Mucosa of descending colon (tissue), 3 donors: ENCODE measurements around the gene LYRM4. TPM values are rescaled to one million over a fixed set of nuclear protein-coding genes. Genes with fewer than 3 reads are reported as not detected.
A peak's percentile ranks its signal among the peaks of the same experiment; 100 is the strongest.

Experiments
- ATAC-seq: fragments of 200-7000 bp; cut with Tn5 transposase; one replicate; pipeline ENCODE4 v1.9.1; 2020; ENCODE audit warnings: mild to moderate bottlenecking, moderate library complexity
- DNase-seq, 3 donors: peaks; one replicate each; pipeline ENCODE4 v3.0.0-alpha.2; 2020
- H3K36me3 ChIP-seq: fragments of 200-600 bp; one replicate; pipeline ENCODE4 v1.8.0; 2021; ENCODE audit warnings: low read depth, mild to moderate bottlenecking
- H3K4me1 ChIP-seq: fragments of 200-600 bp; one replicate; pipeline ENCODE4 v1.8.0; 2021; ENCODE audit warnings: low read depth, mild to moderate bottlenecking
- H3K4me3 ChIP-seq: fragments of 200-600 bp; one replicate; pipeline ENCODE4 v1.8.0; 2021; ENCODE audit warnings: mild to moderate bottlenecking
- H3K9me3 ChIP-seq: fragments of 200-600 bp; one replicate; pipeline ENCODE4 v1.8.0; 2021; ENCODE audit warnings: mild to moderate bottlenecking
- intact Hi-C, 2 donors: fragments of 100-400 bp; cut with DNase I in 1 of 2; cut with micrococcal nuclease in 1 of 2; formaldehyde crosslinking; loops; one replicate each; pipeline versions ENCODE4 v1.11.0 to v1.11.1; 2022; cut with DNase I, micrococcal nuclease
- total RNA-seq, 3 donors: library from RNA; stranded (reverse); fragmentation: NEBNext Ultra II Directional in 2 of 3; extraction: Animal tissue kit (Norgen Biotek cat#: 25700) in 2 of 3; gene quantifications; one replicate each; pipeline versions ENCODE4 v1.2.1 to v1.2.4, GENCODE V29; 2021 to 2023
- TF ChIP-seq, protein P1 (sequence below): fragments of 200-600 bp; IDR thresholded peaks from one replicate; pipeline ENCODE4 v1.8.0; 2022; ENCODE audit warnings: antibody characterized with exemption, mild to moderate bottlenecking
- donor health status: DM: no; HTN: no; CAD: no; lungs with moderate emphysema.
- donor health status: DM: no; HTN: no; CAD: no.
- donor health status: DM: no; HTN: yes; CAD: no.

The LYRM4 gene
- total RNA-seq, 3 donors from 2014 or later = 13.6 to 19.8 (median 13.9) TPM

DNA sequence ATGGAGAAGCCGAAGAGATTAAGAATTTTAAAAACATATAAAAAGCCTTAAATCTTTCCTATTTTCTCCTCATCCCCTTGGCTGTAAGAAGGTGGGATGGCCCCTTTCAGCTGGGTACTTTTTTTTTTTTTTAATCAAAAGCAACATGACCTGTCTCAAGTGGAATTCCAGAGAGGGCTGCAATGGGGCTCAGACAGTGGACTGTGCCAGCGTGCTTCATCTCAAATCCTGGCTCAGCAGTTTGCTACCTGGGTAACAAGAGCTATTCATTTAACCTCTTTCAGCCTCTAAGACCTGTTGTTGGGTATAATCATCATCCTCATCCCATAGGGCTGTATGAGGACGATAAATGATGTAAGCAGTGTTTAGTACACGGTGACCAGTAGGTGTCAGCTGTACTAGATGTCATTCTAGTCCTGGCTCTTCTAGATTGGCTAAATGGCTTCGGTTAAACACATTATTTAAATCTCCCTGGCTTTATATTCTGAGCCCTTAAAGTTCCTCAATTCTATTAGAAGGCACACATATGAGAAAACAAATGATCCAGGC lies 182.6 kb downstream of the LYRM4 start:
- intact Hi-C loops = no loop called here
- ATAC-seq = peak; percentile 64
- TF ChIP-seq, protein P1, sequence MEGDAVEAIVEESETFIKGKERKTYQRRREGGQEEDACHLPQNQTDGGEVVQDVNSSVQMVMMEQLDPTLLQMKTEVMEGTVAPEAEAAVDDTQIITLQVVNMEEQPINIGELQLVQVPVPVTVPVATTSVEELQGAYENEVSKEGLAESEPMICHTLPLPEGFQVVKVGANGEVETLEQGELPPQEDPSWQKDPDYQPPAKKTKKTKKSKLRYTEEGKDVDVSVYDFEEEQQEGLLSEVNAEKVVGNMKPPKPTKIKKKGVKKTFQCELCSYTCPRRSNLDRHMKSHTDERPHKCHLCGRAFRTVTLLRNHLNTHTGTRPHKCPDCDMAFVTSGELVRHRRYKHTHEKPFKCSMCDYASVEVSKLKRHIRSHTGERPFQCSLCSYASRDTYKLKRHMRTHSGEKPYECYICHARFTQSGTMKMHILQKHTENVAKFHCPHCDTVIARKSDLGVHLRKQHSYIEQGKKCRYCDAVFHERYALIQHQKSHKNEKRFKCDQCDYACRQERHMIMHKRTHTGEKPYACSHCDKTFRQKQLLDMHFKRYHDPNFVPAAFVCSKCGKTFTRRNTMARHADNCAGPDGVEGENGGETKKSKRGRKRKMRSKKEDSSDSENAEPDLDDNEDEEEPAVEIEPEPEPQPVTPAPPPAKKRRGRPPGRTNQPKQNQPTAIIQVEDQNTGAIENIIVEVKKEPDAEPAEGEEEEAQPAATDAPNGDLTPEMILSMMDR = no peak

DNA sequence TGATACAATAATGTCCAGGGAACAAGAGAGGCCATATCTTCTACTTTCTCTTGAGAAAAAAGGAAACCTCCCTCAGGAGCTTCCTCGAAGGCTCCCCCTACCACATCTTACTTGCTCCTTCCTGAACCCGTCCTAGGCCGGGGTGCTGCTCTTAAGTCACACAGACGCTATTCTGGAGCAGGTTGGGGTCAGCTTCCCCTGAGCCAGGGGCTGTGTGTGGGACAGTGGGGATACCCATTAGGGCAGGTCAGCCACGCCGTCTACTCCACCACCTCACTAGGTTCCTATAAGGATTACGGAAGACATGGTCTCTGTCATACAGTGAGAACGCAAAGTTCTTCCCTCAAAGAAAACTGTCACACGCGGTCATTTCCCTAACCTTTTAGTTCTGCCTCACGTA lies 183.8 kb downstream of the LYRM4 start:
- intact Hi-C loops = no loop called here
- no peaks in the 10 kb centered on the region for H3K4me1 ChIP-seq
- DNase-seq = no peak
- H3K4me3 ChIP-seq = no peak overlapping the region
- TF ChIP-seq, protein P1 = no peak
- H3K36me3 ChIP-seq = no peaks in the 10 kb centered on the region
- no peaks in the 10 kb centered on the region for H3K9me3 ChIP-seq
- no peak for ATAC-seq

More for the DNA sequence above, 182.6 kb downstream of the LYRM4 start:
- H3K36me3 ChIP-seq = no peaks in the 10 kb centered on the region
- no peak overlapping the region for H3K4me3 ChIP-seq
- no peaks in the 10 kb centered on the region for H3K4me1 ChIP-seq
- no peak for DNase-seq
- no peaks in the 10 kb centered on the region for H3K9me3 ChIP-seq

DNA sequence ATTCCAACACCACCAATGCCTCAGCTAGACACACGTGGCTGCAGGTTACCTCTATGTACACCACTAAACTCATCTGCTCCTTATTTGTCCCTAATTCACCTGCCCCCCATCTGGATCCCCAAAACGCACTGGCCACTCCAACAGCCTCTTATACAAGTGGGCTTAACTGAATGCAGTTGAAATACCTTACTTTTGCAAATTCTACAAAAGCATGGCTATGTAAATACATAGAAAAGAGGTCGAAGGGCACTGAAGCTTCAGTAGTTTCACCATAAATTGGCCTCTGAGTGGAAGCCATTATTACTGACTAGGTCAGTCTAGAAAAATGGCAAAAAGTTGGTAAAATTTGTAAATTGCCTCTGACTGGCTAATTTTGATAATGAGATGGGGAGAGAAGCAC lies 186.8 kb downstream of the LYRM4 start:
- Histone ChIP-seq H3K36me3 (no peaks in the 10 kb centered on the region), H3K4me1 (no peaks in the 10 kb centered on the region), H3K9me3 (no peaks in the 10 kb centered on the region), H3K4me3 (no peak overlapping the region)
- intact Hi-C loops = no loop called here
- DNase-seq (no peak), ATAC-seq (no peak)
- TF ChIP-seq, protein P1 = no peak

DNA sequence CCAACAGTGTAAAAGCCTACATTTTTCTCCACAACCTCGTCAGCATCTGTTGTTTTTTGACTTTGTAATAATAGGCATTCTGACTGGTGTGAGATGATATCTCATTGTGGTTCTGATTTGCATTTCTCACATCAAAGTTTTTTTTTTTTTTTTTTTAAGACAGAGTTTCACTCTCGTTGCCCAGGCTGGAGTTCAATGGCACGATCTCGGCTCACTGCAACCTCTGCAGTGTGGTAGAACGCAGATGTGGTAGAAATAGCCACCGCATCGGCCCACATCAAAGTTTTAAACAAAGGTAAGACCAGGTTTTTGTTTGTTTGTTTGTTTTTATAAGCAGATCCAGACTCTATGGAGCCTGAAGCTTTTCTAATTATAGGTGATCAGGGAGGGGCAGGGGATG lies 188.3 kb downstream of the LYRM4 start:
- ATAC-seq = no peak
- H3K4me1 ChIP-seq = no peaks in the 10 kb centered on the region
- intact Hi-C loops = no loop called here
- H3K4me3 ChIP-seq = no peak overlapping the region
- no peak for DNase-seq
- no peaks in the 10 kb centered on the region for H3K9me3 ChIP-seq
- H3K36me3 ChIP-seq = no peaks in the 10 kb centered on the region
- TF ChIP-seq, protein P1 = no peak

DNA sequence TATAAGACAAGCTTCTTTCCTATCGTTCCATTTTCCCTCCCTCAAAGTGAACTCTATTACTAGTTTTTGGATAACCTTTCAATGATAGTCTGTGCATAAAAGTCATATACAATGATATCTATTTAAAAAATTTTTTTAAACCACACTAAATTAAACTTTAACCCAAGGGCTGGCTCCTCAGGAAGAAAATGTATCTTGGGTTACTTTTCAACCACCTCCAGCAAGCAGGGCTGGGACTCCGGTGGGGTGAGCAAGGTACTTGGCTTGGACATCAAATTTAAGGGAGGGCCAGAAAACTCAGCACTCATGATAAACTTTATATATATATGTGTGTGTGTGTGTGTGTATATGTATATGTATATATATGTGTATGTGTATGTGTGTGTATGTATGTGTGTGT lies 189.5 kb downstream of the LYRM4 start:
- intact Hi-C loops = no loop called here
- no peaks in the 10 kb centered on the region for H3K4me1 ChIP-seq
- TF ChIP-seq, protein P1 = no peak
- DNase-seq (no peak), ATAC-seq (peak; percentile 25)
- no peaks in the 10 kb centered on the region for H3K36me3 ChIP-seq
- no peak overlapping the region for H3K4me3 ChIP-seq
- no peaks in the 10 kb centered on the region for H3K9me3 ChIP-seq
